Karpas-422 (cell line): ENCODE measurements around the gene ADGRA3. TPM values are rescaled to one million over a fixed set of nuclear protein-coding genes. Genes with fewer than 3 reads are reported as not detected.

ENCODE experiments used
- DNase-seq: peaks from one replicate; pipeline ENCODE4 v3.0.0-alpha.2; 2015
- H2AFZ ChIP-seq: fragments of 200-600 bp; sonication (generic); 2 replicates; pipeline ENCODE4 v1.6.1; 2014; ENCODE audit warnings: antibody characterized with exemption, low read length, mixed read lengths
- H3K27ac ChIP-seq: fragments of 200-600 bp; sonication (generic); 2 replicates; pipeline ENCODE4 v1.5.1; 2014; ENCODE audit warnings: mild to moderate bottlenecking, low read length, moderate library complexity
- H3K27me3 ChIP-seq: fragments of 200-600 bp; sonication (generic); 2 replicates; pipeline ENCODE4 v1.6.1; 2014; ENCODE audit warnings: low read length, mixed read lengths
- H3K36me3 ChIP-seq: fragments of 200-600 bp; sonication (generic); 2 replicates; pipeline ENCODE4 v1.6.1; 2014; ENCODE audit warnings: low read length, mixed read lengths; ENCODE audit not compliant: insufficient read depth
- H3K4me1 ChIP-seq: fragments of 200-600 bp; sonication (generic); 2 replicates; pipeline ENCODE4 v1.6.1; 2014; ENCODE audit warnings: mild to moderate bottlenecking, low read length, mixed read lengths
- H3K4me2 ChIP-seq: fragments of 200-600 bp; sonication (generic); 2 replicates; pipeline ENCODE4 v1.6.1; 2014; ENCODE audit warnings: low read length, low read depth, mild to moderate bottlenecking; ENCODE audit not compliant: poor library complexity, severe bottlenecking
- H3K4me3 ChIP-seq: fragments of 200-600 bp; sonication (generic); 2 replicates; pipeline ENCODE4 v1.5.1; 2014; ENCODE audit warnings: mild to moderate bottlenecking, antibody characterized with exemption, low read length, mixed read lengths
- H3K79me2 ChIP-seq: fragments of 200-600 bp; sonication (generic); 2 replicates; pipeline ENCODE4 v1.6.1; 2014; ENCODE audit warnings: mild to moderate bottlenecking, low read length, mixed read lengths
- H3K9ac ChIP-seq: fragments of 200-600 bp; sonication (generic); 2 replicates; pipeline ENCODE4 v1.6.0; 2014; ENCODE audit warnings: low read length
- H3K9me2 ChIP-seq: fragments of 200-600 bp; sonication (generic), shearing (Covaris generic); replicated peaks from 2 replicates; pipeline ENCODE4 v1.6.0; 2014; ENCODE audit warnings: mild to moderate bottlenecking, low read length, moderate library complexity; ENCODE audit not compliant: insufficient read depth
- H3K9me3 ChIP-seq: fragments of 300-700, 200-600 bp; sonication (generic); 2 replicates; pipeline ENCODE4 v1.6.1; 2014; ENCODE audit warnings: low read length, mixed read lengths
- H4K20me1 ChIP-seq: fragments of 200-600 bp; sonication (generic); 2 replicates; pipeline ENCODE4 v1.6.1; 2014; ENCODE audit warnings: mild to moderate bottlenecking, antibody characterized with exemption, low read length, low read depth; ENCODE audit not compliant: insufficient read depth
- total RNA-seq: library from RNA; depleted of rRNA; stranded (reverse); fragments of >200 nt; shearing (Covaris generic); gene quantifications from 2 replicates; pipeline ENCODE4 v1.2.3, GENCODE V29; 2014; ENCODE audit warnings: low replicate concordance

Gene ADGRA3
- total RNA-seq, 1 experiment from 2014 or later = not detected

- no peak overlapping the region for H3K4me2 ChIP-seq
- H3K27ac ChIP-seq = no peak overlapping the region
- H3K9me3 ChIP-seq = no peaks in the 10 kb centered on the region
- no peaks in the 10 kb centered on the region for H3K79me2 ChIP-seq
- H3K4me1 ChIP-seq = no peaks in the 10 kb centered on the region
- no peaks in the 10 kb centered on the region for H3K36me3 ChIP-seq
- H3K9ac ChIP-seq = no peak overlapping the region
- no peaks in the 10 kb centered on the region for H4K20me1 ChIP-seq
- H3K4me3 ChIP-seq = no peak overlapping the region
- no peak for DNase-seq
- no peaks in the 10 kb centered on the region for H3K9me2 ChIP-seq
- H2AFZ ChIP-seq = no peak overlapping the region
- no peaks in the 10 kb centered on the region for H3K27me3 ChIP-seq
These were observed 11.4 kb downstream of the ADGRA3 start for GRCh38 chr4:22504447-22504846.

GRCh38 chr4:22502895-22503814 is 12.7 kb downstream of the ADGRA3 start:
- Histone ChIP-seq H3K9ac (no peak overlapping the region), H3K4me1 (no peaks in the 10 kb centered on the region), H4K20me1 (no peaks in the 10 kb centered on the region), H3K4me3 (no peak overlapping the region), H3K4me2 (no peak overlapping the region), H3K79me2 (no peaks in the 10 kb centered on the region), H3K27ac (no peak overlapping the region), H2AFZ (no peak overlapping the region), H3K27me3 (no peaks in the 10 kb centered on the region), H3K36me3 (no peaks in the 10 kb centered on the region), H3K9me3 (no peaks in the 10 kb centered on the region), H3K9me2 (no peaks in the 10 kb centered on the region)
- no peak for DNase-seq

- no peaks in the 10 kb centered on the region for H3K9me2 ChIP-seq
- no peaks in the 10 kb centered on the region for H3K36me3 ChIP-seq
- no peak overlapping the region for H2AFZ ChIP-seq
- H3K4me2 ChIP-seq = no peak overlapping the region
- H4K20me1 ChIP-seq = no peaks in the 10 kb centered on the region
- H3K79me2 ChIP-seq = no peaks in the 10 kb centered on the region
- H3K27me3 ChIP-seq = no peaks in the 10 kb centered on the region
- H3K9me3 ChIP-seq = no peaks in the 10 kb centered on the region
- no peak overlapping the region for H3K9ac ChIP-seq
- no peak for DNase-seq
- H3K4me3 ChIP-seq = no peak overlapping the region
- no peaks in the 10 kb centered on the region for H3K4me1 ChIP-seq
- no peak overlapping the region for H3K27ac ChIP-seq
These were observed 14.2 kb downstream of the ADGRA3 start for GRCh38 chr4:22501715-22502095.

- Histone ChIP-seq H2AFZ (no peak overlapping the region), H3K4me2 (no peak overlapping the region), H4K20me1 (no peaks in the 10 kb centered on the region), H3K9me3 (no peaks in the 10 kb centered on the region), H3K9ac (no peak overlapping the region), H3K27me3 (no peaks in the 10 kb centered on the region), H3K27ac (no peak overlapping the region), H3K79me2 (no peaks in the 10 kb centered on the region), H3K9me2 (no peaks in the 10 kb centered on the region), H3K4me3 (no peak overlapping the region), H3K4me1 (no peaks in the 10 kb centered on the region), H3K36me3 (no peaks in the 10 kb centered on the region)
- no peak for DNase-seq
These were observed 14.8 kb downstream of the ADGRA3 start for GRCh38 chr4:22500831-22501714.

GRCh38 chr4:22500128-22500611 is 15.7 kb downstream of the ADGRA3 start:
- H3K9ac ChIP-seq = no peak overlapping the region
- no peaks in the 10 kb centered on the region for H3K79me2 ChIP-seq
- H3K9me2 ChIP-seq = no peaks in the 10 kb centered on the region
- H3K27me3 ChIP-seq = no peaks in the 10 kb centered on the region
- H3K4me3 ChIP-seq = no peak overlapping the region
- H3K27ac ChIP-seq = no peak overlapping the region
- H3K4me1 ChIP-seq = no peaks in the 10 kb centered on the region
- DNase-seq = no peak
- H4K20me1 ChIP-seq = no peaks in the 10 kb centered on the region
- H3K36me3 ChIP-seq = no peaks in the 10 kb centered on the region
- H3K9me3 ChIP-seq = no peaks in the 10 kb centered on the region
- H3K4me2 ChIP-seq = no peak overlapping the region
- H2AFZ ChIP-seq = no peak overlapping the region

- no peaks in the 10 kb centered on the region for H3K79me2 ChIP-seq
- no peak overlapping the region for H3K4me3 ChIP-seq
- H3K4me1 ChIP-seq = no peaks in the 10 kb centered on the region
- no peak overlapping the region for H3K4me2 ChIP-seq
- no peaks in the 10 kb centered on the region for H3K27me3 ChIP-seq
- H4K20me1 ChIP-seq = no peaks in the 10 kb centered on the region
- H3K36me3 ChIP-seq = no peaks in the 10 kb centered on the region
- H3K9me3 ChIP-seq = no peaks in the 10 kb centered on the region
- H3K27ac ChIP-seq = no peak overlapping the region
- no peak overlapping the region for H3K9ac ChIP-seq
- DNase-seq = no peak
- H3K9me2 ChIP-seq = no peaks in the 10 kb centered on the region
- H2AFZ ChIP-seq = no peak overlapping the region
These were observed 17.0 kb downstream of the ADGRA3 start for GRCh38 chr4:22498866-22499265.

- no peak overlapping the region for H3K9ac ChIP-seq
- H3K9me3 ChIP-seq = no peaks in the 10 kb centered on the region
- H3K36me3 ChIP-seq = no peaks in the 10 kb centered on the region
- no peaks in the 10 kb centered on the region for H3K79me2 ChIP-seq
- no peaks in the 10 kb centered on the region for H3K27me3 ChIP-seq
- no peaks in the 10 kb centered on the region for H3K4me1 ChIP-seq
- no peak overlapping the region for H3K27ac ChIP-seq
- H2AFZ ChIP-seq = no peak overlapping the region
- H3K4me2 ChIP-seq = no peak overlapping the region
- DNase-seq = no peak
- H3K9me2 ChIP-seq = no peaks in the 10 kb centered on the region
- no peak overlapping the region for H3K4me3 ChIP-seq
- H4K20me1 ChIP-seq = no peaks in the 10 kb centered on the region
These were observed 19.6 kb downstream of the ADGRA3 start for GRCh38 chr4:22496165-22496813.

GRCh38 chr4:22493523-22493922 is 22.3 kb downstream of the ADGRA3 start:
- no peaks in the 10 kb centered on the region for H3K9me3 ChIP-seq
- H3K27me3 ChIP-seq = no peaks in the 10 kb centered on the region
- no peak overlapping the region for H3K4me3 ChIP-seq
- H2AFZ ChIP-seq = no peak overlapping the region
- no peaks in the 10 kb centered on the region for H3K9me2 ChIP-seq
- H3K27ac ChIP-seq = no peak overlapping the region
- H3K4me2 ChIP-seq = no peak overlapping the region
- no peaks in the 10 kb centered on the region for H3K36me3 ChIP-seq
- H3K79me2 ChIP-seq = no peaks in the 10 kb centered on the region
- H3K4me1 ChIP-seq = no peaks in the 10 kb centered on the region
- no peak overlapping the region for H3K9ac ChIP-seq
- no peak for DNase-seq
- H4K20me1 ChIP-seq = no peaks in the 10 kb centered on the region
